Inflammatory macrophage treated with lipopolysaccharide for 4 hours (primary cell): ENCODE measurements around the gene C9.
"Not testable (repeated sequence)": the region's sequence is repeated elsewhere in the genome, so short reads cannot be mapped to it uniquely, and the experiment has no call there.

Experiments used
- DNase-seq: peaks from one replicate; pipeline ENCODE4 v3.0.0-alpha.2; 2020

The C9 gene

DNA sequence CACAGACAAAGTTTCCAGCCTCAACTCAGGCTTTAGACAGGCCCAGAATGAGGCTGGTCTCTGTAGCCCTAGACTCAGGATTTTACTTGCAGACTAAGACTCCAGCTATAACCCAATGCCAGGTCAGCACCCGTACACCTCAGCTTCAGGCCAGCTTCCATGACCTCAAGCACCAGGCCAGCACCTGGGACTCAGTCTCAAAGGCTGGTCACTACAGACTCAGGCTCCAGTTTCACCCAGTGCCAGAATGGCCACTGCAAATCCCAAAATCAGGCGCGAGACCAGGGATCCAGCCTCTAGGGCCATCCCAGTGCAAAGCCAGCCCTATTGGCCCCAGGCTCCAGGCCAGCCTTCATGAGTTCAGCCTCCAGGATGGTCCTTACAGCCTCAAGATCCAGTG is 44.9 kb downstream of the C9 start:
- no peak for DNase-seq

DNA sequence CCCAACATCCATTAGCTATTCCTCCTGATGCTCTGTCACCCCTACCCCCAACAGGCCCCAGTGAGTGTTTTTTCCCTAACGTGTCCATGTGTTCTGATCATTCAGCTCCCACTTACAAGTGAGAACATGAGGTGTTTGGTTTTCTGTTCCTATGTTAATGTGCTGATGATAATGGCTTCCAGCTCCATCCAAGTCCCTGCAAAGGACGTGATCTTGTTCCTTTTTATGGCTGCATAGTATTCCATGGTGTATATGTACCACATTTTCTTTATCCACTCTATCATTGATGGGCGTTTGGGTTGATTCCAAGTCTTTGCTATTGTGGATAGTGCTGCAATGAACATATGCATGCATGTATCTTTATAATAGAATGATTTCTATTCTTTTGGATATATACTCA is 47.8 kb downstream of the C9 start:
- not testable (repeated sequence) for DNase-seq

DNA sequence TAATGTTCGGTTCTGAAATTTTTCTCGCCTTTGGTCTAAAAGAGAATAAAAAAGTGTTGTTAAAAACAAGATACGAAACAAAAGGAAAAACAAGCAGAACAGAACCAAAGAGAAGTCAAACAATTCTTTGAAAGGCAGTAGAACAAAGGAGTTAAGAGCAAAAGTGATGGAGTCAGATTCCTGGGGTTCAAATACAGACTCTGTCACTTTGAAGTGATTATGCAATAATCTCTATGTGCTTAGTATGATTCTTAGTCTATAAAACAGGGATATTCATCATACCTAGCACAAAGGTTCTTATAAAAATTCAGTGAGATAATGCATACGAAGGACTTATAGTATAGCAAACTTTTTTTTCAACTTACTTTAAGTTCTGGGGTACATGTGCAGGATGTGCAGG is 48.3 kb downstream of the C9 start:
- DNase-seq: no peak

DNA sequence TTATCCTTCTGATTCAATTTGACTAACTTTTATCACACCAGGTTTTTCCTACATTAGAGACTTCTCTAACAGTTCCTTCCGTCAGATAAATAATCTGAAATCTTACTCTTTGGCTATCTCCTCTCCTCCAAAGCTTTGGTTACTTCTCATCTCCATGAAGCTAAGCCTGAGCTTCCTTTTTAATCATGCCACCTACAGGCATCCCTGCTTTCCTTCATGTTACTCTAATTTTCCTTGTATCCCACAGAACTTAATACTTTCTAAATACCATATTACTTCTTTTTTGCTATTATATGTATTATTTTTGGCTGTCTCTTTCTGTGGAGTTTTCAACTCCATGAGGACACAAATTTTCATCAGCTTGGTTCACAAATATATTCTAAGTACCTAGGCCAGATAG is 49.7 kb downstream of the C9 start:
- DNase-seq: no peak

DNA sequence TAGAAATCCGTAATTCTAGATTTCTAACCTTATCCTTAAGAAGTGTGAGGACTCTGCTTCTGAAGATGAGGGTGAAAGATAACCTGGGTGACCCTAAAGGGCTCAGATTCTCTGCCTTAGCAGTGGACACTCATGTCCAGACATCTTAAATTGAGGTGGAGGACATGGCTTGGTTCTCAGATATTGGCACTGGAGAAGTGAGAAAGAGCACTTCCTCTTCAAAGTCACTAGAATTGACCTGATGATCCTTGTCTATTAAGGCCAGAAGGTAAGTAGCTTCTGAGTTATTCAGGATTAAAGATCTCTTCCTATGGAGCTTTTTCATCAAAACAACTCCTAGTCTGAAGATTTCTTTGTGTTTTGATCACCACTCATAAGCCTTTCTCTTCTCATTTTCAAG is 54.8 kb downstream of the C9 start:
- no peak for DNase-seq

DNA sequence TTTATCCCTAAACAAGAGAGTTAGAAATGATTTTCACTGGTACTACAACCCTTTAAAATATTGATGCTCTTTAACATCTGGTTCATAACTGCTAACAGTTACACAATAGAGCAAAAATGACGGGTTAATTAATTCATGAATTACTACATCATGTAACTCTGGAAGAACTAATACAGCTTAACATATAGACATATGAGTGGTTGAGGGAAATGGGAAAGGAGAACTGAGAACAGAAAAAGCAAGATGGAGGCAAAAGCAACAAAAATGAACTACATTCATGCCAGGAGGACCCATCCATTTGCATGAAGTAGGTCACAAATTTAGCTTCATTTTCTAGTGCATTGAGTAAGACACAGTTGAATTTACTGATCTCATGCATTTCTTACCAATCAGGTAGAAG is 61.8 kb downstream of the C9 start:
- DNase-seq: peak; percentile 68

DNA sequence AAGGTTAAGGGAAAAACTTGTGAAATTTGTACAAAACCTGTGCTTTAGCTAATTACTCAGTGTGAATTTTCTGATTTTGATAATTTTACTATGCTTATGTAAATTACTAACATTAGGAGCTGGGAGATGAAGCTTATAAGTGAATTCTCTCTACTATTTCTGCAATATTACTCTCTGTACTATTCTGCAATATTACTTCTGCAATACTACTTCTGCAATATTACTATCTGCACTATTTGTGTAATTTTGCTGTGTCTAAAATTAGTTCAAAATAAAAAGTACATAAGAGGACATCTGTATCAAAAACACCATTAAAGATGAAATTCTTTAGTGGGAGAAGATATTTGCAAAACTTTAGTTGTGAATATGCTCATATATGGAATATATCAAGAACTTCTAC is 62.9 kb downstream of the C9 start:
- DNase-seq: peak; percentile 64

DNA sequence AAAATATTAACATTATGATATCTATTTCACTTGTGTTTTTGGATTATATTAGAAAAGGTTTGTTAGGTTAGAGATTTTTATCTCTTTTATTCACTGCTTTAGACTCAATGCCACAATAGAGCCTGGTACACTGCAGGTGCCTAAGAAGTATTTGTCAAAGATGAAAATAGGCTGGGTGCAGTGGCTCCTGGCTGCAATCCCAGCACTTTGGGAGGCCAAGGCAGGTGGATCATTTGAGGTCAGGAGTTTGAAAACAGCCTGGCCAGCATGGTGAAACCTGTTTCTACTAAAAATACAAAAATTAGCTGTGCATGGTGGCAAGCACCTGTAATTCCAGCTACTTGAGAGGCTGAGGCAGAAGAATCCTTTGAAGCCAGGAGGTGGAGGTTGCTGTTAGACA is 64.3 kb downstream of the C9 start:
- DNase-seq: no peak

DNA sequence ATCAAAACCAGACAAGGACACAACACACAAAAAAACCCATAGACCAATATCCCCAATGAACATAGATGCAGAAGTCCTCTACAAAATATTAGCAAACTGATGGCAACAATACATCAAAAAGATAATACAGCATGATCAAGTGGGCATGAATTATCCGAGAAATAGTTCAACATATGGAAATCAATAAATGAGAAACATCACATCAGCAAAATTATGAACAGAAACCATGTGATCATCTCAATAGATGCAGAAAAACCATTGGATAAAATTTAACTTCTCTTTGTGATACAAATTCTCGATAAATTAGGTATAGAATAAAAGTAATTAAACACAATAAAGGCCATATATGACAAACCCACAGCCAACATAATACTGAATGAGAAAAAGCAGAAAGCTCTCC is 69.6 kb downstream of the C9 start:
- DNase-seq: no peak

DNA sequence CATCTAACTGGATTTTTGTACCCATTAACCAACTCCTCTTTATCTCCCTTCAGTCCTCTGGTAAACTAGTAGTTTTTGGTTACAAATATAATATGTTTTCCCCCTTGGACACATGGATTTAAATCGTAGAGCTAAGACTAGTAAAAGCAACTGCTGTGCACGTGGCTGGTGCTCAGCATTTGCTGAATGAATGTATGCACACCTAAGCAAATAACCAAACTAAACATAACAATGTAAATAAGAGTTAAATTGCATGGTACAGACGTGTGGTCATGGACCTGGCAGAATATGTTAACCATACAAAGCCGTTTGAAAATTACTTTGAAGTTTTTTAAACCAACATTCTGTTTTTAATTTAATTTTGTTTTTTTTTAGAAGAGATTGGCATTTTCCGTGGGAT is 79.7 kb downstream of the C9 start:
- DNase-seq: no peak

DNA sequence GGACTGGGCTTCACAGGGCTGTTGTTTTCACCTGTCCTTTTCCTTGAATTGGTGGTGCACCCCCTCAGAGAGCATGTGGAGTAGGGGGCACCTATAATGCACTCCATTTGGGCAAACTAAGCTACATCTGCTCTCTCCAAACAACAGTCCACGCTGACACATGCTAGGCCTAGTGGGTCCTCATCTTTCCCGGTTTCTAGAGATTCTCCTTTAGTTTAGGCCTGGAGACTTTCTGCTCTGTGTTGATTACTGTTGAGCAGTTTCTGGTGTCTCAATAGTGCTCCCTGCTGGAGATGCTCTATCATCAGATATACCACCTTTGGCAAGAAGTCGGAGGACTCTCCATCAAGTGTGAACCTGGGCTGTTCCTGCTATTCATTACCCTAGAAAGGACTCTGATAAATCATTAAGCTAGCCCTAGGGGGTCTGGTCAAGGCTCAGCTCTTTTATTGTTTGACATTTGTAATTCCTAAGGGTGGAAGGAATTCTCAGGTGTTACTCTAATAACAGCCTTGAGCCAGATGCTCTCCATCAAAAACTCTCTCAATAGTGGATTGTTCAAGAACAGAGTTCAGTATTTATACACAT is 81.0 kb downstream of the C9 start:
- DNase-seq: peak; percentile 80

DNA sequence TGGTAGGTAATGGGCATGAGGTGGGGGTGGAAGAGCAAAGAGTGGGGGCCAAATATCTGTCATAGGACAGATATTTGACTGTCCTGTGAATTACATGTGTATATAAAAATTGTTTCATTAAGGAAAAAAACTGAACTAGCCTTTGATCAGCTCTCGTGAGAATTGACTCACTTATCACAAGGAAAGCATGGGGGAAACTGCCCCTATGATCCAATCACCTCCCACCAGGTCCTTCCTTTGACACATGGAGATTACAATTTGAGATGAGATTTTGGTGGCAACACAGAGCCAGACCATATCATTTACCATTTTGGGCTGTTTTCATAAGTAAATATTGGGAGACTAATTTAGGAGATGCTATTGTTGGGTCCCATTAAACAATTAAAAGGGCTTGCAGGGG is 81.7 kb downstream of the C9 start:
- DNase-seq: peak; percentile 69

DNA sequence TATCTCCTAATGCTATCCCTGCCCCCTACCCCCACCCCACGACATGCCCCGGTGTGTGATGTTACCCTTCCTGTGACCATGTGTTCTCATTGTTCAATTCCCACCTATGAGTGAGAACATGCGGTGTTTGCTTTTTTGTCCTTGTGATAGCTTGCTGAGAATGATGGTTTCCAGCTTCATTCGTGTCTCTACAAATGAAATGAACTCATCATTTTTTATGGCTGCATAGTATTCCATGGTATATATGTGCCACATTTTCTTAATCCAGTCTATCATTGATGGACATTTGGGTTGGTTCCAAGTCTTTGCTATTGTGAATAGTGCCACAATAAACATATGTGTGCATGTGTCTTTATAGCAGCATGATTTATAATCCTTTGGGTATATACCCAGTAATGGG is 88.4 kb downstream of the C9 start:
- DNase-seq: not testable (repeated sequence)

DNA sequence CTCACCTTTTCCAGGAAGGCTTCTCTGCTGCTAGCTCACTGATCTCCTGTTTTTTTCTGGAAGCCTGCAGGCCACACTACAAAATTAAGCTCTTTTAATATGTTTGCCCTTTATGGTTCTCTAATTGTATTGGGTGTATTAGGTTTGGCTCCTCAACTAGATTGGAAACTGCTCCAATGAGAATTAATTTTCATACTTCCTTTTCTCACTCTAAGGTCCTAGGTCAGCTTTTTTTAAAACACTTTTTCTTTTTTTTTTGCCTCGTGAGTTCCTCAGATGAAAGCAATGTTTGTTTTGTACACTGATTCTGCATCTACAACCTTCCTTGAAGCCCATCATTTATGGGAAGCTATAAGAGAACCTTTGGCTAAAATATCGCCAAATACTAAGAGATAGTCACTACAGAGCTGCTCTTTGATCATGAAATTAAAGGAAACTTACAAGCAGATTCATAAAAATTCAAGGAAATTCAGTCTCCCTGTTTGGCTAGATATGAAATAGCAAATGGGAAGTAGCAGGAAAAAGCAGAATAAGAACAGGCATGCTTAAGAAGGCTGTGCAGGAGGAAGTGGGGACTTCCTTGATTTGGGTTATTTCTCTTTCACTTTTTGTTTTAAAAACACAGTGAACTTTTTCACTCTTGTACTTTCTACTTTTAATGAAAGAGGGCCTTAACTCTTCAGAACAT is 89.8 kb downstream of the C9 start:
- DNase-seq: peak; percentile 84

DNA sequence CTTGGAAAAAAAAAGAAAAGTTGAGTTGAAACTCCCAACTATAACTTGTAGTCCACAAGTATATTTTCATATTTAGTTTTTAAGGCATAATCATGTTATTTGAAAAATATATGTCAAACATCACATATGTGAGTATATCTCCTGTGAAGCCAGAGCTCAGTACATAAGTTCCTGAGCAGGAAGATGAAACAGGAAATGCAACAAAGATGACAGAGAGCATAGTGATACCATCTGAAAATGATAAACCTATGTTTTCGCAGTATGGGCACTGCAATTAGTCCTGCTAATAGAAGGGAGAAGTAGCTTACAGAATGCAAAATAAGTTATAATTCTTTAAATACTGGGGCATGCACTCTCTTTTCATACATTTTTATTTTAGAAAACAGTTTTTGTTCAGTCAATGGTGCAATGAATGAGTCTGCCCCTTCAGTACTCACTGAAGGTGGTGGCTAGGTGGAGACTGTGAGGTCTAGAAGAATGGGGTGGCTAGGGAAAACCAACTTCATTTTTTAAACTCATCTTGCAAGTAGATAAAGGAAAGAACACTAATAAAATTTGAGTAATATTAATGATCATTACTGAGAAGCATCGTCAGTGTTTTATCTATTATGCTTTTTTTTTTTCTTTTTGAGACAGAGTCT is 90.9 kb downstream of the C9 start:
- DNase-seq: peak; percentile 65

DNA sequence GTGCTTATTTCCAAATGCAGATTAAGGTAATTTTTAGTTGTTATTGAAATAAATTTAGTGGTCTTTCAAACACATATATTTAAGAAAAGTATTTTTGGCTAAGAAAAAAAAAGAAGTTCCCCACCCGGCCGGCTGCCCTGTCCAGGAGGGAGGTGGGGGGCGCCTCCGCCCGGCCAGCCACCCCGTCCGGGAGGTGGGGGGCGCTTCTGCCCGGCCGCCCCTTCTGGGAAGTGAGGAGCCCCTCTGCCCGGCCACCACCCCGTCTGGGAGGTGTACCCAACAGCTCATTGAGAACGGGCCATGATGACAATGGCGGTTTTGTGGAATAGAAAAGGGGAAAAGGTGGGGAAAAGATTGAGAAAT is 91.4 kb downstream of the C9 start:
- DNase-seq: not testable (repeated sequence)

DNA sequence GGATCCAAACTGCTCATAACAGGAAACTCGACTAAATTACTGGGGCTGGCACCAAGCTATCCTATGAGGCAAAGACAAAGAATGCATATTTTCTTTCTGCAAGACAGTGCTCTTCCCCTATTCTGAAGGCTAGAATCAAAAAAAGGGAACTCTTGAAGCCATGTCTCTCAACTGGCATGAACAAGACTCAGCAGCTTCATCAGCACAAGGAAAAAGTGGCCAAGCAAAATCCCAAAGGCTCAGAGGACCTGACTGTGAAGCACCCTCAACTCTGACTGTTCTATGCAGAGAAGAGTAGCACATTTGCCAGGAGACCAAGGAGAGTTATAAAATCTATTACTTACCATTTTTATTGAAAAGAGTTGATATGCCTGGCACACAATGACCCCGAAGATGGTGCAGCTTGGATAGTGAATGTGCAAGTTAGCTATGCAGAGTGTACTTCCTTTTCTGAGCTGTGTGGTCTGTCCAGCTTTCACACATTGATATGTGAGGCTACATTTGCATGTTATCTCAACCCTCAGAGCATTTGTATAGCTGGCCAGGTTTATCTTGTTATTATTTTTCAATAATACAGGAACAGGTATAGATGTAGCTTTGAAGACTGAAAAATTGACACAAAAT is 94.0 kb downstream of the C9 start:
- DNase-seq: peak; percentile 81

DNA sequence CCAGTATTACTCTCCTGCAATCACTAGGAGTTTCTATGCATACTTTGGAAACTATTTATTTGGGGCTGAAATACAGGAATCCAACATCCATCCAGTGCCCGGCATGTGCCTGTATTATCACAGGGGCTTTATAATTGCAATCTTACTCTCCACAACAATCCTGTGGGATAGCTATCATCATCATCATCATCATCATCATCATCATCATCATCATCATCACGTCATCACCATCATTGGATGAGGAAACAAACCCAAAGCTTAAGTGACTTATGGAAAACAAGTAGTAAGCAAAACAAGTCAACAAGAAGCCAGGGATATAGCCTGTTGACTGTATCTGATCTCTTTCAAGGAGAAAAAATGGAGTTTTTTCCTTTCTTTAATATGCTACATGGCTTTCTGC is 97.1 kb downstream of the C9 start:
- DNase-seq: no peak

DNA sequence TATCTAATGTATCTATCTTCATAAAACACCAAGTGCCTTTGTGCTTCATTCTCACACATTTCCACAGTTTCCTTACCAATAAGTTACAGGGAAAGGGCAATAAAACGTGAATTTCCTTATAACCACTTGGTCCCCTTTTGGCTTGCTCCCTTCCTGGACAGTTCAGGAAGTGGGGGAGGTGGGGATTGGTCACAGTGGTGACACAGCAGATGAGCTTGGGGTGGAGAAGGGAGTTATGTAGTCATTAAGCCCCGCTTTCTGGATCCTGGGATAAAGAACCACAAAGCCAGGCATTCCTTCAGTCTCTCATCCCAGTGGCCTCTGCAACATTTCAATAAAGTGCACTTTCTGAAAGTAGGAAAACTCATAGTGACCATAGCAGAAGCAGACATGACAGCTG is 97.9 kb downstream of the C9 start:
- peak; percentile 56 for DNase-seq

DNA sequence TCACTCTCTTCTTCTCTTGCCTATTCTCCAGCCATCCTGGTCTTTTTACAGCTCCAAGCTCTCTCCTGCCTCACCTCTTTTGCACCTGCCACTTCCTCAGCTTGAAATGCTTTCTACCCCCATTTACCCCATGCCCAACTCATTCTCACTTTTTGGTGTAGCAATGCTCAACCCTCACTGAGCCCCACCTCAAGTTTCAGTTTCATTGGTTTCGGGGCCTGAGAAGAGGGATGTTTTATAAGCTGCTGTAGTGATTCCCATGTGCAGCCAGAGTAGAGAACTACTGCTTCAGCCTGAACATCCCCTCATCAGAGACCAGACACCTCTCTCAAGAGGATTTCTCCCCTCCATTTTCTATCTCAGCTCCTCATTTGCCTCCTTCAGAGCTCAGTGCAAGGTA is 99.8 kb downstream of the C9 start:
- peak; percentile 46 for DNase-seq

DNA sequence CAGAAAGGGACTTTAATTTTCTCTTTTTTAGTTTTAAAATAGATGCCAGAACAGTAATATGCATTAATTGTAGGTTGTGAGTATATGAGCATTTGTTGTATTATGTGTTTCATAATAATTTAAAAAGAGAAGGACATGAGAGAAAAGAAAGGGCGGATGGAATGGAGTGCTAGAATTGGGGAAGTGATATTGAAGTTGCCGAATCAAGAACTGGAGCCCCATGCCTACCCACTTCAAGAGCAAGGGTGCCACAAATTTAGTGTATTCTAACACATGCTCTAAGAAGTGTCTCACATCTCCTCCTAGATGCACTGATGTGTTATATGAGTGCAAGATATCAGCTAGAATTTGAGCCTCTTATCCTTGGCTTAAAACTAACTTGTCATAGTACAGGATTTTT is 101.3 kb downstream of the C9 start:
- peak; percentile 75 for DNase-seq

DNA sequence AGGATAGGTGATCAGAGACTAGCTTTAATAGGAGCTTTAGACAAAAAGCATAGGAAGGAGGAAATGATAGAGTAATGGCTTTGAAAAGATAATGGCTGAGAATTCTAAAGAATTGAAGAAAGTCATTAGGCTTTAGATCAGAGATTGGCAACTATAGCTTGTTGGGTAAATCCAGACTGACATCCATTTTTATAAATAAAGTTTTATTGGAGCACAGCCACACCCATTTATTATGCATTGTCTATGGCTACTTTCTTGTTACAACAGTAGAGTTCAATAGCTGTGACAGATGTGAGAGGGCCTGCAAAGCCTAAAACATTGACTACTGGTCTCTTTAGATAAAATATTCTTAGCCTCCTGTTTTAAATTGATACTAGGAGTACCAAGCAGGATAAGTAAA is 104.2 kb downstream of the C9 start:
- no peak for DNase-seq

DNA sequence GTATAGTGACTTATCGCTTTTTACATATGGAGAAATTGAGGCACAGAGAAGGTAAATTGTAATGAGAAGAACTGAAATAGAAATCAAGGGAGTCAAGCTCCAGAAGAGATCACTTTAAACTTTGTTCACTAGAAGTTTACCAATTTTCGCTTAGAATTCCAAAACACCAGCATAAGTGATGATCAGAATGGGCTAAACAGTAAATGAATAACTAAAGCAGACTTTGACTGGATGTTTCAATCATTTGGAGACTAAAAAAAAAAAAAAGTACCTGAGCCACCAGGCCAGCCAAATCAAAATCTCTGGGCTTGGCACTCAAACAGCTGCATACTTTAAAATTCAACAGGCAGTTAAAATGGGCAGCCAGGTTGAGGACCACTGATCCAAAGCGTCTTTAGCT is 106.7 kb downstream of the C9 start:
- DNase-seq: no peak

DNA sequence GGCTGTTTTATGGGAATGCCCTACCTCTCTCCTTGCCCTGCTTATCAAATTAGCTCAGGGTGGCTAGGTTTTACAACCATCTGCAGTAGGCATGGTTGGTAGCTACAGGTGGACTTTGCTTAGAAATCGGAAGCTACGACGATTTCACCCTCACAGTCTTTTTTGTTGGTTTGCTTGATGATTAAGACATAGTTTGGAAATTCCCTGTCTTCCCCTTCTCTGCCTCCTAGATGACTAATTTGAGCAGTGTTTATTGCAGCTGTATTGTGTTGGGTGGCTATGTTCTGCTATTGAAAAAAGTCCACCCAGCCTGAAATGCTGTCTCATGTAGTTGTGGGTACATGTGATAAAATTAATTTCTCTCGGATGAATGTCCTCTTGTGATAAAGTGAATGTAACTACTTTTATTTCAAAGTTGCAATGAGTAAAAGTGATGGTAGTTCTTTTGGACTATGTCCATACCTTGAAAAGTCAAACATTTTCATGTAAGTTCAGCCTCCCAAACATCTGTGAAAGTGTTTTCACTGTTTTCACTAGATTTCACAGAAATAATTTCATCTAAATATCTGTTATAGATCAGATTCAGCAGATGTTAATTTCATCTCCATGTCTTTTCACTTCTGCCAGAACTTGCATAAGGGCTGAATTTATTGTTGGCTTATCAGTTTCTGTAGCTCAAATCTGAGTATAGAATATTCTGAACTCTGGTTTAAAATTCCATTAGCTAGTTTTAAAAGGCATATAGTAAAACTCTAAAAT is 107.6 kb downstream of the C9 start:
- peak; percentile 92 for DNase-seq
